GM12873 (cell line): ENCODE data around the gene UTP11.

Experiments used
- TF ChIP-seq, protein P1 (sequence below): IDR thresholded peaks from 2 replicates; pipeline ENCODE4 v1.5.1; 2012; ENCODE audit warnings: low read depth, mild to moderate bottlenecking, moderate library complexity, low read length, control low read depth; ENCODE audit not compliant: insufficient read depth; ENCODE audit errors: missing control alignments

UTP11 gene

GRCh38 chr1:38055398-38055797 lies 42.9 kb downstream of the UTP11 start:
- TF ChIP-seq, protein P1, sequence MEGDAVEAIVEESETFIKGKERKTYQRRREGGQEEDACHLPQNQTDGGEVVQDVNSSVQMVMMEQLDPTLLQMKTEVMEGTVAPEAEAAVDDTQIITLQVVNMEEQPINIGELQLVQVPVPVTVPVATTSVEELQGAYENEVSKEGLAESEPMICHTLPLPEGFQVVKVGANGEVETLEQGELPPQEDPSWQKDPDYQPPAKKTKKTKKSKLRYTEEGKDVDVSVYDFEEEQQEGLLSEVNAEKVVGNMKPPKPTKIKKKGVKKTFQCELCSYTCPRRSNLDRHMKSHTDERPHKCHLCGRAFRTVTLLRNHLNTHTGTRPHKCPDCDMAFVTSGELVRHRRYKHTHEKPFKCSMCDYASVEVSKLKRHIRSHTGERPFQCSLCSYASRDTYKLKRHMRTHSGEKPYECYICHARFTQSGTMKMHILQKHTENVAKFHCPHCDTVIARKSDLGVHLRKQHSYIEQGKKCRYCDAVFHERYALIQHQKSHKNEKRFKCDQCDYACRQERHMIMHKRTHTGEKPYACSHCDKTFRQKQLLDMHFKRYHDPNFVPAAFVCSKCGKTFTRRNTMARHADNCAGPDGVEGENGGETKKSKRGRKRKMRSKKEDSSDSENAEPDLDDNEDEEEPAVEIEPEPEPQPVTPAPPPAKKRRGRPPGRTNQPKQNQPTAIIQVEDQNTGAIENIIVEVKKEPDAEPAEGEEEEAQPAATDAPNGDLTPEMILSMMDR, result no peak

DNA sequence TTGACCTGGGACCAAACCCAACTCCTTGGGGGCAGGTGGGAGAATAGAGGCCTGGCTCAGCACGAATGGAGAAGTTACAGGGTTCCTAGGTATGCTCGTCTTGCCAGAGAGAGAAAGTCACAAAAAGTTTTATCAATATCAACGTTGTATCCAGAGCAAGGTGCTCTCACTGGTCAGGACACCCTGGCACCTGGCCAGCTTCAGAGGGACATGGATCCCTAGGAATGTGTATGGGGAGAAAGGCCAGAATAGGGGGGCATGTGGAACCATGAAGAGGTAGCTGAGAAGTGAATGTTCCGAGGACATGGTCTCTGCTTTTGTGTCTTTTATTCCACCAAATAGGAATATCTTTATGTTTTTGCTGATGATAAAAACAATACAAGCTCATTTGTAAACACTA lies 43.4 kb downstream of the UTP11 start:
- TF ChIP-seq, protein P1, result no peak

GRCh38 chr1:38059635-38060250 lies 47.2 kb downstream of the UTP11 start:
- TF ChIP-seq, protein P1, result no peak

- TF ChIP-seq, protein P1, result no peak
Observed at GRCh38 chr1:38060498-38060897, 48.0 kb downstream of the UTP11 start.

GRCh38 chr1:38061290-38061689 lies 48.8 kb downstream of the UTP11 start:
- TF ChIP-seq, protein P1, result no peak

GRCh38 chr1:38061883-38062328 lies 49.4 kb downstream of the UTP11 start:
- TF ChIP-seq, protein P1, result no peak

GRCh38 chr1:38062361-38063288 lies 50.1 kb downstream of the UTP11 start:
- TF ChIP-seq, protein P1, result no peak
